AG08395 (cell line): ENCODE data around the gene KRTAP2-3.
A peak's percentile ranks its signal among the peaks of the same experiment; 100 is the strongest.
"Not testable (repeated sequence)": the region's sequence is repeated elsewhere in the genome, so short reads cannot be mapped to it uniquely, and the experiment has no call there.

Source experiments
- DNase-seq: peaks from one replicate; pipeline ENCODE4 v3.0.0; 2012; ENCODE audit warnings: mixed read lengths, low spot score

The KRTAP2-3 gene

GRCh38 chr17:41067281-41067680 lies 7.4 kb upstream of the KRTAP2-3 start:
- no peak for DNase-seq

GRCh38 chr17:41065829-41066624 lies 6.1 kb upstream of the KRTAP2-3 start, which contains the start of gene KRTAP2-4:
TSS of gene KRTAP2-4 (minus strand) at chr17:41065879. CDS start at chr17:41065845, 34 bp downstream.
- DNase-seq, result peak; percentile 74

- DNase-seq, result not testable (repeated sequence)
Observed at GRCh38 chr17:41065016-41065689, 5.2 kb upstream of the KRTAP2-3 start.

- no peak for DNase-seq
Observed at GRCh38 chr17:41064301-41064700, 4.4 kb upstream of the KRTAP2-3 start.

GRCh38 chr17:41063449-41063848 lies 3.5 kb upstream of the KRTAP2-3 start:
- DNase-seq, result no peak

- peak; percentile 81 for DNase-seq
Observed at GRCh38 chr17:41061964-41062363, 2.0 kb upstream of the KRTAP2-3 start.

GRCh38 chr17:41059276-41060051 lies 450 bp downstream of the KRTAP2-3 start:
- DNase-seq, result peak; percentile 68

GRCh38 chr17:41058741-41059140 lies 1.2 kb downstream of the KRTAP2-3 start:
- DNase-seq, result no peak

GRCh38 chr17:41057547-41057946 lies 2.4 kb downstream of the KRTAP2-3 start:
- no peak for DNase-seq

- not testable (repeated sequence) for DNase-seq
Observed at GRCh38 chr17:41055130-41055529, 4.8 kb downstream of the KRTAP2-3 start, which contains the start of gene KRTAP2-2. TSS of gene KRTAP2-2 (minus strand) at chr17:41055230. CDS start at chr17:41055211, 19 bp downstream.

GRCh38 chr17:41054556-41054955 lies 5.4 kb downstream of the KRTAP2-3 start:
- not testable (repeated sequence) for DNase-seq

GRCh38 chr17:41054025-41054424 lies 5.9 kb downstream of the KRTAP2-3 start:
- no peak for DNase-seq

GRCh38 chr17:41052566-41052965 lies 7.3 kb downstream of the KRTAP2-3 start:
- DNase-seq, result no peak

GRCh38 chr17:41049110-41049509 lies 10.8 kb downstream of the KRTAP2-3 start:
- peak; percentile 69 for DNase-seq

- DNase-seq, result peak; percentile 74
Observed at GRCh38 chr17:41048441-41048840, 11.5 kb downstream of the KRTAP2-3 start.

- not testable (repeated sequence) for DNase-seq
Observed at GRCh38 chr17:41046735-41047465, 13.0 kb downstream of the KRTAP2-3 start, which contains the start of gene KRTAP2-1. TSS of gene KRTAP2-1 (minus strand) at chr17:41047316. CDS start at chr17:41047267, 49 bp downstream.

- no peak for DNase-seq
Observed at GRCh38 chr17:41042953-41043352, 17.0 kb downstream of the KRTAP2-3 start.

GRCh38 chr17:41040783-41041571 lies 18.9 kb downstream of the KRTAP2-3 start, which contains the start of gene KRTAP1-1:
TSS of gene KRTAP1-1 (minus strand) at chr17:41041450. CDS start at chr17:41041397, 53 bp downstream.
- peak; percentile 48 for DNase-seq

- DNase-seq, result no peak
Observed at GRCh38 chr17:41037853-41038350, 22.0 kb downstream of the KRTAP2-3 start.

GRCh38 chr17:41034346-41034935 lies 25.5 kb downstream of the KRTAP2-3 start, which contains the start of gene KRTAP1-3:
TSS of gene KRTAP1-3 (minus strand) at chr17:41034874. CDS start at chr17:41034821, 53 bp downstream.
- not testable (repeated sequence) for DNase-seq
